ENCODE measurements around the gene ARRDC5. TPM values are rescaled to one million over a fixed set of nuclear protein-coding genes. Genes with fewer than 3 reads are reported as not detected.

The ARRDC5 gene
- total and polyA plus RNA-seq, 2 of the 13 experiments (the other 11 are each of a cell fraction or from before 2014, with no cell fraction given) = not detected

DNA sequence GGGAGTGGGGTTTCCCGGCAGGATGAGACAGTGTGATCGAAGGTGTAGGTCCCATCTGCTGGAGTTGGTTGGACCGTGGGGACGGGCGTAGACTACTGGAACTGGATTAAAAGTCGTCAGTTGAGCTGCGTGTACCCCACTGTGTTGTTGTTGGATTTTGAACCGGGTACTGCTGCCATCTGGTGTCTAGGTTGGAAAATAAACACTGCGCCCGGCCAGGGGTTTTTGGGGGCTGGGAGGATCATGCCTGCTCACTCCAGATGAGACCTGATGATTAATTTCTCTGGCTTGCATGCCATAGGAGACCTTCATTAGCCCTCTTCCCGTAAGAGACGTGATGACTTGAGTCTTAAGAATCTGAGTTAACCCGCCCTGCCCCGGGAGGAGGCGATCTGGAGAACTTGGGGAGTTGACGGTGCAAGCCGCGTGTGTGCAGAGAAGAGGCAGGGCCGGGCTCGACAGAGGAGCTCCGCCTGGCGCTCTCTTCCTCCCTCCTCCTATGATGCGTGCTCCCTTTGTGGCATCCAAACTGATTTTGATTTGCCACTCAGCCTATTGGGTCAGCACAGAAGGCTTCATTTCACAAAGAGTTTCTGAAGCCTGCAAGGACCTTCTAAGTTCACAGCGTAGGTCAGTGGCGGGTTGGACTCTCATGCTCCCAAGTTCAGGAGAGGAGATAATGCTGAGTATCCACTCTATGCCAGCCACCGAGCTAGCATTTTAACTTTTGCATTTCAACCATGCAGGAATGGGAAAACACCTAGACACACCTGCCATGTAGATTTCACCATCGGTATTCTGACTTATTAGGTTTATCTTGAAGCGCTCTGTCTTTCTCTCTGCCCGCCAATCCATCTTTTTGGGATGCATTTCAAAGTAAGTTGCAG lies 9.3 kb upstream of the ARRDC5 start (continued):
- TF ChIP-seq HOXA3 (CRISPR knock-in tag; IDR thresholded peaks at IDR 0.05) (peak; percentile 49), GABPB1 (CRISPR knock-in tag; IDR thresholded peaks at IDR 0.05) (no peak), EZH2 (conservative IDR thresholded peaks at IDR 0.05; ENCODE audit: low read depth, low read length) (no peak), ARID2 (CRISPR knock-in tag; IDR thresholded peaks at IDR 0.05; ENCODE audit: borderline replicate concordance) (no peak), ZNF382 (CRISPR knock-in tag; IDR thresholded peaks at IDR 0.05; ENCODE audit: borderline replicate concordance) (no peak), ZNF652 (CRISPR knock-in tag; IDR thresholded peaks at IDR 0.05; ENCODE audit: borderline replicate concordance, low read depth) (no peak), ZSCAN12 (CRISPR knock-in tag; IDR thresholded peaks at IDR 0.05) (no peak), ZNF614 (CRISPR knock-in tag; IDR thresholded peaks at IDR 0.05; ENCODE audit: borderline replicate concordance) (no peak)
- TF ChIP-seq, protein P1, sequence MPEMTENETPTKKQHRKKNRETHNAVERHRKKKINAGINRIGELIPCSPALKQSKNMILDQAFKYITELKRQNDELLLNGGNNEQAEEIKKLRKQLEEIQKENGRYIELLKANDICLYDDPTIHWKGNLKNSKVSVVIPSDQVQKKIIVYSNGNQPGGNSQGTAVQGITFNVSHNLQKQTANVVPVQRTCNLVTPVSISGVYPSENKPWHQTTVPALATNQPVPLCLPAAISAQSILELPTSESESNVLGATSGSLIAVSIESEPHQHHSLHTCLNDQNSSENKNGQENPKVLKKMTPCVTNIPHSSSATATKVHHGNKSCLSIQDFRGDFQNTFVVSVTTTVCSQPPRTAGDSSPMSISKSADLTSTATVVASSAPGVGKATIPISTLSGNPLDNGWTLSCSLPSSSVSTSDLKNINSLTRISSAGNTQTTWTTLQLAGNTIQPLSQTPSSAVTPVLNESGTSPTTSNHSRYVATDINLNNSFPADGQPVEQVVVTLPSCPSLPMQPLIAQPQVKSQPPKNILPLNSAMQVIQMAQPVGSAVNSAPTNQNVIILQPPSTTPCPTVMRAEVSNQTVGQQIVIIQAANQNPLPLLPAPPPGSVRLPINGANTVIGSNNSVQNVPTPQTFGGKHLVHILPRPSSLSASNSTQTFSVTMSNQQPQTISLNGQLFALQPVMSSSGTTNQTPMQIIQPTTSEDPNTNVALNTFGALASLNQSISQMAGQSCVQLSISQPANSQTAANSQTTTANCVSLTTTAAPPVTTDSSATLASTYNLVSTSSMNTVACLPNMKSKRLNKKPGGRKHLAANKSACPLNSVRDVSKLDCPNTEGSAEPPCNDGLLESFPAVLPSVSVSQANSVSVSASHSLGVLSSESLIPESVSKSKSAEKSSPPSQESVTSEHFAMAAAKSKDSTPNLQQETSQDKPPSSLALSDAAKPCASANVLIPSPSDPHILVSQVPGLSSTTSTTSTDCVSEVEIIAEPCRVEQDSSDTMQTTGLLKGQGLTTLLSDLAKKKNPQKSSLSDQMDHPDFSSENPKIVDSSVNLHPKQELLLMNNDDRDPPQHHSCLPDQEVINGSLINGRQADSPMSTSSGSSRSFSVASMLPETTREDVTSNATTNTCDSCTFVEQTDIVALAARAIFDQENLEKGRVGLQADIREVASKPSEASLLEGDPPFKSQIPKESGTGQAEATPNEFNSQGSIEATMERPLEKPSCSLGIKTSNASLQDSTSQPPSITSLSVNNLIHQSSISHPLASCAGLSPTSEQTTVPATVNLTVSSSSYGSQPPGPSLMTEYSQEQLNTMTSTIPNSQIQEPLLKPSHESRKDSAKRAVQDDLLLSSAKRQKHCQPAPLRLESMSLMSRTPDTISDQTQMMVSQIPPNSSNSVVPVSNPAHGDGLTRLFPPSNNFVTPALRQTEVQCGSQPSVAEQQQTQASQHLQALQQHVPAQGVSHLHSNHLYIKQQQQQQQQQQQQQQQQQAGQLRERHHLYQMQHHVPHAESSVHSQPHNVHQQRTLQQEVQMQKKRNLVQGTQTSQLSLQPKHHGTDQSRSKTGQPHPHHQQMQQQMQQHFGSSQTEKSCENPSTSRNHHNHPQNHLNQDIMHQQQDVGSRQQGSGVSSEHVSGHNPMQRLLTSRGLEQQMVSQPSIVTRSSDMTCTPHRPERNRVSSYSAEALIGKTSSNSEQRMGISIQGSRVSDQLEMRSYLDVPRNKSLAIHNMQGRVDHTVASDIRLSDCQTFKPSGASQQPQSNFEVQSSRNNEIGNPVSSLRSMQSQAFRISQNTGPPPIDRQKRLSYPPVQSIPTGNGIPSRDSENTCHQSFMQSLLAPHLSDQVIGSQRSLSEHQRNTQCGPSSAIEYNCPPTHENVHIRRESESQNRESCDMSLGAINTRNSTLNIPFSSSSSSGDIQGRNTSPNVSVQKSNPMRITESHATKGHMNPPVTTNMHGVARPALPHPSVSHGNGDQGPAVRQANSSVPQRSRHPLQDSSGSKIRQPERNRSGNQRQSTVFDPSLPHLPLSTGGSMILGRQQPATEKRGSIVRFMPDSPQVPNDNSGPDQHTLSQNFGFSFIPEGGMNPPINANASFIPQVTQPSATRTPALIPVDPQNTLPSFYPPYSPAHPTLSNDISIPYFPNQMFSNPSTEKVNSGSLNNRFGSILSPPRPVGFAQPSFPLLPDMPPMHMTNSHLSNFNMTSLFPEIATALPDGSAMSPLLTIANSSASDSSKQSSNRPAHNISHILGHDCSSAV (CRISPR knock-in tag; IDR thresholded peaks at IDR 0.05; ENCODE audit: borderline replicate concordance) = no peak
- TF ChIP-seq, protein P2, sequence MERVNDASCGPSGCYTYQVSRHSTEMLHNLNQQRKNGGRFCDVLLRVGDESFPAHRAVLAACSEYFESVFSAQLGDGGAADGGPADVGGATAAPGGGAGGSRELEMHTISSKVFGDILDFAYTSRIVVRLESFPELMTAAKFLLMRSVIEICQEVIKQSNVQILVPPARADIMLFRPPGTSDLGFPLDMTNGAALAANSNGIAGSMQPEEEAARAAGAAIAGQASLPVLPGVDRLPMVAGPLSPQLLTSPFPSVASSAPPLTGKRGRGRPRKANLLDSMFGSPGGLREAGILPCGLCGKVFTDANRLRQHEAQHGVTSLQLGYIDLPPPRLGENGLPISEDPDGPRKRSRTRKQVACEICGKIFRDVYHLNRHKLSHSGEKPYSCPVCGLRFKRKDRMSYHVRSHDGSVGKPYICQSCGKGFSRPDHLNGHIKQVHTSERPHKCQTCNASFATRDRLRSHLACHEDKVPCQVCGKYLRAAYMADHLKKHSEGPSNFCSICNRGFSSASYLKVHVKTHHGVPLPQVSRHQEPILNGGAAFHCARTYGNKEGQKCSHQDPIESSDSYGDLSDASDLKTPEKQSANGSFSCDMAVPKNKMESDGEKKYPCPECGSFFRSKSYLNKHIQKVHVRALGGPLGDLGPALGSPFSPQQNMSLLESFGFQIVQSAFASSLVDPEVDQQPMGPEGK (CRISPR knock-in tag; IDR thresholded peaks at IDR 0.05) = no peak
- TF ChIP-seq, protein P3, sequence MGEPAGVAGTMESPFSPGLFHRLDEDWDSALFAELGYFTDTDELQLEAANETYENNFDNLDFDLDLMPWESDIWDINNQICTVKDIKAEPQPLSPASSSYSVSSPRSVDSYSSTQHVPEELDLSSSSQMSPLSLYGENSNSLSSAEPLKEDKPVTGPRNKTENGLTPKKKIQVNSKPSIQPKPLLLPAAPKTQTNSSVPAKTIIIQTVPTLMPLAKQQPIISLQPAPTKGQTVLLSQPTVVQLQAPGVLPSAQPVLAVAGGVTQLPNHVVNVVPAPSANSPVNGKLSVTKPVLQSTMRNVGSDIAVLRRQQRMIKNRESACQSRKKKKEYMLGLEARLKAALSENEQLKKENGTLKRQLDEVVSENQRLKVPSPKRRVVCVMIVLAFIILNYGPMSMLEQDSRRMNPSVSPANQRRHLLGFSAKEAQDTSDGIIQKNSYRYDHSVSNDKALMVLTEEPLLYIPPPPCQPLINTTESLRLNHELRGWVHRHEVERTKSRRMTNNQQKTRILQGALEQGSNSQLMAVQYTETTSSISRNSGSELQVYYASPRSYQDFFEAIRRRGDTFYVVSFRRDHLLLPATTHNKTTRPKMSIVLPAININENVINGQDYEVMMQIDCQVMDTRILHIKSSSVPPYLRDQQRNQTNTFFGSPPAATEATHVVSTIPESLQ (CRISPR knock-in tag; conservative IDR thresholded peaks at IDR 0.05) = no peak
- TF ChIP-seq, protein P4, sequence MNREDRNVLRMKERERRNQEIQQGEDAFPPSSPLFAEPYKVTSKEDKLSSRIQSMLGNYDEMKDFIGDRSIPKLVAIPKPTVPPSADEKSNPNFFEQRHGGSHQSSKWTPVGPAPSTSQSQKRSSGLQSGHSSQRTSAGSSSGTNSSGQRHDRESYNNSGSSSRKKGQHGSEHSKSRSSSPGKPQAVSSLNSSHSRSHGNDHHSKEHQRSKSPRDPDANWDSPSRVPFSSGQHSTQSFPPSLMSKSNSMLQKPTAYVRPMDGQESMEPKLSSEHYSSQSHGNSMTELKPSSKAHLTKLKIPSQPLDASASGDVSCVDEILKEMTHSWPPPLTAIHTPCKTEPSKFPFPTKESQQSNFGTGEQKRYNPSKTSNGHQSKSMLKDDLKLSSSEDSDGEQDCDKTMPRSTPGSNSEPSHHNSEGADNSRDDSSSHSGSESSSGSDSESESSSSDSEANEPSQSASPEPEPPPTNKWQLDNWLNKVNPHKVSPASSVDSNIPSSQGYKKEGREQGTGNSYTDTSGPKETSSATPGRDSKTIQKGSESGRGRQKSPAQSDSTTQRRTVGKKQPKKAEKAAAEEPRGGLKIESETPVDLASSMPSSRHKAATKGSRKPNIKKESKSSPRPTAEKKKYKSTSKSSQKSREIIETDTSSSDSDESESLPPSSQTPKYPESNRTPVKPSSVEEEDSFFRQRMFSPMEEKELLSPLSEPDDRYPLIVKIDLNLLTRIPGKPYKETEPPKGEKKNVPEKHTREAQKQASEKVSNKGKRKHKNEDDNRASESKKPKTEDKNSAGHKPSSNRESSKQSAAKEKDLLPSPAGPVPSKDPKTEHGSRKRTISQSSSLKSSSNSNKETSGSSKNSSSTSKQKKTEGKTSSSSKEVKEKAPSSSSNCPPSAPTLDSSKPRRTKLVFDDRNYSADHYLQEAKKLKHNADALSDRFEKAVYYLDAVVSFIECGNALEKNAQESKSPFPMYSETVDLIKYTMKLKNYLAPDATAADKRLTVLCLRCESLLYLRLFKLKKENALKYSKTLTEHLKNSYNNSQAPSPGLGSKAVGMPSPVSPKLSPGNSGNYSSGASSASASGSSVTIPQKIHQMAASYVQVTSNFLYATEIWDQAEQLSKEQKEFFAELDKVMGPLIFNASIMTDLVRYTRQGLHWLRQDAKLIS (CRISPR knock-in tag; IDR thresholded peaks at IDR 0.05) = no peak
